Stimulated activated CD8-positive, alpha-beta memory T cell treated with anti-CD3 and anti-CD28 coated beads, Interleukin-7, amount 100 ng/mL, for 4 hours (primary cell): Measurements from ENCODE around the gene NT5M.
"Not testable (repeated sequence)": the region's sequence is repeated elsewhere in the genome, so short reads cannot be mapped to it uniquely, and the experiment has no call there.

Experiments
- DNase-seq, 2 donors: peaks; one replicate each; pipeline ENCODE4 v3.0.0-alpha.2; 2020; ENCODE audit warnings: low read depth in 2 of 2

Gene NT5M

GRCh38 chr17:17303010-17303846 is at the start of gene NT5M:
Gene NT5M, plus strand, starts transcription at chr17:17303373. Its CDS starts 178 bp downstream, at chr17:17303551.
- DNase-seq, result peak in 1 of 2 donors; percentile 69

- DNase-seq, result no peak
Measured at GRCh38 chr17:17253406-17253805, 49.8 kb upstream of the NT5M start.

GRCh38 chr17:17254036-17254435 is 49.1 kb upstream of the NT5M start:
- no peak for DNase-seq

GRCh38 chr17:17255689-17256088 is 47.5 kb upstream of the NT5M start:
- not testable (repeated sequence) for DNase-seq

GRCh38 chr17:17256316-17256715 is 46.9 kb upstream of the NT5M start:
- DNase-seq, result no peak

- DNase-seq, result no peak
Measured at GRCh38 chr17:17258011-17258410, 45.2 kb upstream of the NT5M start.

- DNase-seq, result no peak
Measured at GRCh38 chr17:17258998-17259397, 44.2 kb upstream of the NT5M start.

- no peak for DNase-seq
Measured at GRCh38 chr17:17264430-17264829, 38.7 kb upstream of the NT5M start.

GRCh38 chr17:17269926-17270773 is 33.0 kb upstream of the NT5M start:
- DNase-seq, result no peak

- no peak for DNase-seq
Measured at GRCh38 chr17:17275971-17276370, 27.2 kb upstream of the NT5M start.

GRCh38 chr17:17277431-17277830 is 25.7 kb upstream of the NT5M start:
- not testable (repeated sequence) for DNase-seq

- DNase-seq, result no peak
Measured at GRCh38 chr17:17279316-17279715, 23.9 kb upstream of the NT5M start.

GRCh38 chr17:17280613-17281549 is 22.3 kb upstream of the NT5M start, which contains the start of gene COPS3:
Gene COPS3, minus strand, starts transcription at chr17:17281246. Its CDS starts 60 bp downstream, at chr17:17281186.
- DNase-seq, result peak; percentile 95 to 96

GRCh38 chr17:17285951-17286350 is 17.2 kb upstream of the NT5M start:
- no peak for DNase-seq

GRCh38 chr17:17289086-17289485 is 14.1 kb upstream of the NT5M start:
- no peak for DNase-seq

- no peak for DNase-seq
Measured at GRCh38 chr17:17289701-17290100, 13.5 kb upstream of the NT5M start.

- no peak for DNase-seq
Measured at GRCh38 chr17:17295141-17295540, 8.0 kb upstream of the NT5M start.

- DNase-seq, result no peak
Measured at GRCh38 chr17:17297217-17297616, 6.0 kb upstream of the NT5M start.

- DNase-seq, result no peak
Measured at GRCh38 chr17:17298108-17298507, 5.1 kb upstream of the NT5M start.

- DNase-seq, result peak in 1 of 2 donors; percentile 54
Measured at GRCh38 chr17:17300624-17301568, 2.3 kb upstream of the NT5M start.
